Measurements from ENCODE around the gene ARSG.

The ARSG gene

DNA sequence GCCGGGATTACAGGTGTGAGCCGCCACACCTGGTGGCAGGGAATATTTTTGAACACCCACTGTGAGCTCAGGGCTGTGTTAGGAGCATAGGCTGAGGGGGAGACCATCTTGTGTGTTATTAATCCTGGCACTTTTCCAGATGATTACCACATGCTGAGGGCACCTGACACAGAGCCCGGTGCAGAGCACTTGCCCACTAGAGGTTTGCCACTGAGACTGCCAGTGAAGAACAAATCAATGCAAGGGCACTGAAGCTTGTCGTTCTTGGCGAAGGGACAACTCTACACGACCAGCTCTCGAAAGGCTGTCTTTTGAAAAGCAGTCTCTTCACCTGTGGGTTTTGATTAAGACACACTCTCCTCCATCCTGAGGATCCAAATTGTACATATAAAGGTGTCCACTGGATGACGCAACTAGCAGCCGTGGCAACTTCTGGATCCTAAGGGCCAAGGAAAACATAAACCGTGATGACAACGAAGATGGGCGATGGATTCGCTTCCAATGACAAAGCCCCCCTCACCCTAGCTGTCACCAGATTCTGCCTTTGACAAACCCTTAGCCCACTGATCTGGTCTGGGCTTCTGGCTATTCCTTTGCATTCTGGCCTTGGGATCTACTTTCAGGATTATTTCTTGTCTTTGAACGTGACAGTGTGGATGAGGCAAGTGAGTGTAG is 137.3 kb downstream of the ARSG start:
- DNase-seq (ENCODE audit: low read depth in 3 of 3) = no peak

DNA sequence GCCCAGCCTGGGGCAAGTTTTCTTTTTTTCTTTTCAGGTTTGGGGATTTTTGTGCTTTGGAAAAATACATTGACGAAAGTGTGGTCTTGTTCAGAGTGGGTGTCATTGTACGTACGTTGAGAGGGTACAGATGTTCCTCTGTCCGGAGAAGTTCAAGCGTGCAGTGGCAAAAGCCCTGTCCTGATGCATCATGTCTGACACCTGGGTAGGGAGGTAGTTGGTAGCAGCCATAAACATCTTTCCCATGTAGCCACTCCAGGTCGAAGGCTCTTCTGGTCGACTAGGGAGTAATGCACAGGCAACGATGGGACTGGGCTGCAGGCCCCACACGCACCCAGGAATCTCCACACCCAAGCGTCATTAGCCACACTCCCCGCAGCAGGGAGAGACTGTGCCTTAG is 138.6 kb downstream of the ARSG start:
- DNase-seq (ENCODE audit: low read depth in 3 of 3) = no peak

DNA sequence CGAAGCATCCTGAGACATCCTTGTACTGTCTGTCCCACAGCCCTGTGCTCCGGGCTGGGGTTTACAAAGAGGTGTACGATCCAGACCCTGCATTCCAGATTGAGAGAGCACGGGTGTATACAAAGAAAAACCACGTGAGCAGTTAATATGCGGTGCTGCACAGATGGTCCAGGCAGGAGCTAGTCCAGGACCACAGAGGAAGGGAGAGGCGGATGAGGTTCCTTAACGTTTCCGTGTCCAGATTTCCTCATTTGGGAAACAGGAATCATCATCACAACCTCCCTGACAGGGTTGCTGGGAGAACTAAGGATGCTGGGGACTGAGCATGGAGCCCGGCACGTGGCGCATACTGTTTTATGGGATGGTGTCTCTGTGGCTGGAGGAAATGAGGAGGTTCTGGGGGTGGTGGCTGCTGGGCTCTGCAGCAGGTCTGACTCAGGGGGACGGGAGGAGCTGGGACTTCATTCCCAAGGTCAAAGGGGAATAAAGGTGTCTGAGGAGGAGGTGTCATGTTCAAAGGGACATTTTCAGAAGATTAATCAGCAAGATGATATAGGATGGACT is 139.8 kb downstream of the ARSG start:
- DNase-seq (ENCODE audit: low read depth in 3 of 3) = no peak

- DNase-seq (ENCODE audit: low read depth in 3 of 3) = no peak
Observed at GRCh38 chr17:68431661-68432071, 140.4 kb downstream of the ARSG start.

- DNase-seq (ENCODE audit: low read depth in 3 of 3) = no peak
Observed at GRCh38 chr17:68432086-68432864, 141.0 kb downstream of the ARSG start.

- no peak for DNase-seq (ENCODE audit: low read depth in 3 of 3)
Observed at GRCh38 chr17:68433211-68433610, 141.9 kb downstream of the ARSG start.

GRCh38 chr17:68433911-68434508 is 142.7 kb downstream of the ARSG start:
- no peak for DNase-seq (ENCODE audit: low read depth in 3 of 3)

GRCh38 chr17:68435361-68435760 is 144.1 kb downstream of the ARSG start:
- DNase-seq (ENCODE audit: low read depth in 3 of 3) = no peak

GRCh38 chr17:68435876-68436842 is 144.9 kb downstream of the ARSG start:
- DNase-seq (ENCODE audit: low read depth in 3 of 3) = peak; percentile 72 to 77 (median 74)

DNA sequence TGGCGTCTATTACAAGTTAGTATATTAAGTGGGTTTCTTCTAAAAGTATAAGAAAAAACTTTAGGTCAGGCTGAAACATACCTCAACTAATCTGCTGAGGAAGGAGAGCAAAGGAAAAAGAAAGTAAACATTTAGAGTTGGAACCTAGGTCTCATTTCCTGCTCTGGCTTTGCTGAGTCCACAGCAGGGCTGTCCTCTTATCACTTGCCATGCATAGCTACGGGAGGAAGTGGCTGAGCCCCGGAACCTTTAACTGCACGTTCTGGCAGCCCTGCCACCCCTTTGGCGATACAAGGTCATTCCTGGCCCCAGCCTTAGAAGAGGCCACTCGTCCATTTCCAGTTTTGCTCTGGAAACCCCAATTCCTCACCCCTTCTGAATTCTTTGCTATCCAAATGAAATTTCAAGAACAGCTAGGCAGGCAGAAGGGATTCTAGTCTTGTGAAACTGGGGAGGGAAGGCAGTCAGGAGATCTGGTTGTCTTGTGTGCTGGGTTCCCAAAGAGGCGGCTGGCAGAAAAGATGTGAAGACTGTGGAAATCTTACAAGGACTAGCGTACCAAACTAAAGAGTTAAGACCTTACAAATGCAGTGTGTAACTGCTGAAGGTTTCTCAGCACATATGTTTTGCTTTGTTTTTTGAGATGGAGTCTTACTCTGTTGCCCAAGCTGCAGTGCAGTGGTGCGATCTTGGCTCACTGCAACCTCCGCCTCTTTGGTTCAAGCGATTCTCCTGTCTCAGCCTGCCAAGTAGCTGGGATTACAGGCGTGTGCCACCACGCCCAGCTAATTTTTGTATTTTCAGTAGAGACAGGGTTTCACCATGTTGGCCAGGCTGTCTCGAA is 146.9 kb downstream of the ARSG start:
- no peak for DNase-seq (ENCODE audit: low read depth in 3 of 3)

DNA sequence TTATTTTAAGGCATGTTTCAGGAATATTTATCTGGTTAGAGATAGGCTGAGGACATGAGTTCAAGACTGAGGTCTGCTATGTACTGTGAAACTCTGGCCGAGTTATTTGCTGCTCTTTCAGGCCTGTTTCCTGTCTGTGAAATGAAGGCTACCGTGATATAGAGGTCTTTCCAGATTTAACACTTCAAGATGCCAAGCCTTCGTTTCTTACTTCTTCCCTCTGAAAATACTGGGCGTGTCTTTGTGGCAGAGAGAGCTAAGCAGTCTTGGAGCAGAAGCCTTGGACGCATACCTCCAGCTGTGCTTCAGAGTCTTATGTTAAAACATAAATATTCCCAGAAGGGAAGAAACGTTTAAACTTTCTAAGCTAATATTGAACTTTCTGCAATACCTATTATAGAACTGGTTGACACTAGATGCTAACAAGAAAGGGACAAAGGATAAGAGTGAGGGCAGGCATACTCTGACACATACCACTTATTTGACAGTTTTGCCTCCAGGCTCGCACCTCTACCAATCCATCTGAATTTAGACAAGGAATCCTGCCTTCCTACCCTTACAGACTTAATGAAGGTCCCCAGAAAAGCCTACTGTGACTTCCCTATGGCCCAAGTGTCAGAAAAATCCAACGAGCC is 148.5 kb downstream of the ARSG start:
- no peak for DNase-seq (ENCODE audit: low read depth in 3 of 3)

GRCh38 chr17:68440526-68440925 is 149.2 kb downstream of the ARSG start:
- DNase-seq (ENCODE audit: low read depth in 3 of 3) = no peak

DNA sequence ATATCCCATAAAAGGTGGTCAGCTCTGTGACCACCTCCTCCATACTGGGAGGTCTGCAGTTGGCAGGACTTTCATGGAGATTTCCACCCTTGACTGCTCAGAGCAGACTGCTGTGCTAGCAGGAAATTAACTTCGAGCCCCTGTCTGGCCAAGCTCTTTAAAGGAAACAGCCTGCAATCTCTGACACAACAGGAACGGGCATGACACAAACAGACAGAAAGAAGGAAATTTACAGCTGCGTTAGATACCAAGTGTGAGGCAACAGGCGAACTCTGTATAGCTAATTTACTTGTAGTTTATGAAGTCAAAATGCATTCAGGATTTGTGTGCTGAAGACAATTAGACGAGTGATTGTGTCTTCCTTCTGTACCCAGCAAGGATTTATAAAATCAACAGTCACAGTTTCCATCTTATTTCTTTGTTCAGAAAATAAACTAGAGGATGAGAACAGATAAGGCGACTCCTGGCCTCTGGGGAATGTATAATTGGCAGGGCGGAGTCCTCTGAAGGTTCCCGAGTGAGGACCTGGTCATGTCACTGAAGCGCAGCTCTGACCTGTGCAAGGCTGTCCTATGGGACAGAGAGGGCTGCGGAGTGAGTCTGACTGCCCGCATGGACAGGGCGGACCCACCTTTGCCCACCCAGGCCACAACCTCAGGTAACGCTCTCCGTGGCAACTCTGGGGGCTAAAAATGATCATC is 149.9 kb downstream of the ARSG start:
- no peak for DNase-seq (ENCODE audit: low read depth in 3 of 3)

DNA sequence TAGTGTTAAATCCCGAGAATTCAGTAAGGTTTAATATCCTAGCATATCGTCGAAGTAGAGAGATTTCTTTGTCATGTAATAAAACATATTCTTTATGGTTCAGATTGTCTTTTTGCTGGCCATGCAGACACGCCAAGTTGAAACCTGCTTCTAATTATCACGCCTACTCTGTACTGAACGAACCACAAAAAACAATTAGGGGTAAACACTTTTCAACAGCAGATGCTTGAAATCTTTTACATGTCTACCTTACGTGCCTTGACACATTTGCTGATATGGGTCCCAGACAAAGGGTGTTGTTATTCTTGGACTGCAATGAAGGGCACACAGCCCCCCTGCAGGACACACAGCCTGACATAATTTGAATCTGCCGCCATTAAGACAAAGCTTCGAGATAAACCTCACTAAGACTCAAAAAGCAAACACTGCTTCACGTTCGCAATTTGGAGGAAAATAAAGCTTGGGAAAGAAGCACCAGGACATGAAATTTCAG is 152.7 kb downstream of the ARSG start:
- no peak for DNase-seq (ENCODE audit: low read depth in 3 of 3)

DNA sequence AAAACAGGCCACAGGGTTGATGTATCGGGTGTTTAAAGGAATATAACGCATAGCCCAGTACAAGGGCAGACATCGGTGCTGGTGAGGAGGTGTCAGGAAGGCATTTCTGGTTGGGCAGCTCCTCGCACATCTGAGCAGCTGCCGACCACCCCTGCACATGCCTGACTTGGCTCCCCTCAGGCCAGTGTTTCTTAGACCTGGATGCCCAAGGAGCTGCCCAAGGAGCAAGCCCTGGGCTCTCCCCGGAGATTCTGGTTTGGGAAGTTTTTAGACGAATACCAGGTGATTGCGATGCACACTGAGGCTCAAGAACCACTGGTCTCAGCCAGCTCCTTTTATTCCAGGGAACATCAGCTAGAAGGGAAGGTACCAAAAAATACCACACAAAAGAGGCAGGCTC is 154.4 kb downstream of the ARSG start:
- no peak for DNase-seq (ENCODE audit: low read depth in 3 of 3)

DNA sequence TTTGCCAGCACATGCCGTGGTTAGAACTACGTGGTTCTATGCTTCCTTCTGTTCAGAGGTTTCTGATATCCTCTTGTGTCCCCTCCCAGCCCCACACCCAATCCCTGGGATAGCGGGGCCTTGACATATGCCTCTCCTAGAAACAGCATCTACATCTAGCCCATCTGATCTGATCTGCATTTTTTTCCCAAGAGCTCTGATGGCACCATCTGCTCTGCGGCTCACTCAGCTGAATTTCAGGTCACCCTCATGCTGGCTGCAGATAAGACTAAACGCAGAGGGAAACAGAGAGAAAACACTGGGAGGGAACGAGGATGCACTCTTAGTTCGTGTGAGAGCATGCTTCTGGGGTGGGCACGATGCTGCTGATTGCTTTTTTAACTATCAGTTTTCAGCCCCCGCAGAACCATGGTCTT is 155.3 kb downstream of the ARSG start:
- no peak for DNase-seq (ENCODE audit: low read depth in 3 of 3)

DNA sequence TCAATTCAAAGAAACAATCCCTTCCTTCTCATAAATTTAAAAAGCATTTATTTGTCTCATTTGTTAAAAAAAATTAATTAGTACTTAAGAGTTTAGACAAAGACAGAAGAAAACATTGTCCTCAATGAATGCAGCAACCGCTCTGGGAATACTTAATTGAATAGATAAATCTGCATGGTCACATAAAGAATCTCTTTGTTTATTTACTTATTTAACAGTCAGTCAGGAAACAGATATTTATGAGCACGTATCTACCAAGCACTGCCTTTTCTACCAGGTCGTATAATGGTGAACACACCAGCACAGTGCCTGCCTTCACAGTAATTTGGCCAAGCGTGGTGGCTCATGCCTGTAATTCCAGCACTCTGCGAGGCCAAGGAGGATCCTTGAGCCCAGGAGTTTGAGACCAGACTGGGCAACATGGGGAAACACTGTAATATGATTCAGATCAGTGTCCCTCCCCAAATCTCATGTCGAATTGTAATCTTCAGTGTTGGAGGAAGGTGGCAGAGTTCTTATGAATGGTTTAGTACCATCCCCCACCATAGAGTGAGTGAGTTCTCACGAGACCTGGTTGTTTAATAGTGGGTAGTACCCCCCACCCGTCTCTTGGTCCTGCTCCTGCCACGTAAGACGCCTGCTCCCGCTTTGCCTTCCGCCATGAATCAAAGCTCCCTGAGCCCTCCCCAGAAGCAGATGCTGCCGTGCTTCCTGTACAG is 157.9 kb downstream of the ARSG start:
- DNase-seq (ENCODE audit: low read depth in 3 of 3) = no peak

DNA sequence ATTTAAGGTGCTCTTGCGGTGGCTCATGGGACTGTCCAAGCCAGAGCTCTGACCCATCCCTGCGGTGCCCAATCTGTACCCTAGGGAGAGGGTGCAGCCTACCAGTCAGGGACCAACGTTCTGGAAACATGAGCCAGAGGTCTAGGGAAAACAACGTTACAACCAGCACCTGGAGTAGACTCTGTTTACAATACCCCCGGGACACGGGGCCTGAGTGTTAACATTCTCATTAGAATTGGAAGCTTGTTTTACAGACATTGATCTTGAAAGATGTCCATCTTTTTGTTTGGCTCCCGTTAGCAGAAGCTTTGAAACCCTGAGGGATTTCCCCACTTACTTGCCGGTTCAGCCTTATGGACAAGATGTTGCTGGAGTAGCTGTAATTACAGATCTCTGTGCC is 159.1 kb downstream of the ARSG start:
- DNase-seq (ENCODE audit: low read depth in 3 of 3) = no peak

DNA sequence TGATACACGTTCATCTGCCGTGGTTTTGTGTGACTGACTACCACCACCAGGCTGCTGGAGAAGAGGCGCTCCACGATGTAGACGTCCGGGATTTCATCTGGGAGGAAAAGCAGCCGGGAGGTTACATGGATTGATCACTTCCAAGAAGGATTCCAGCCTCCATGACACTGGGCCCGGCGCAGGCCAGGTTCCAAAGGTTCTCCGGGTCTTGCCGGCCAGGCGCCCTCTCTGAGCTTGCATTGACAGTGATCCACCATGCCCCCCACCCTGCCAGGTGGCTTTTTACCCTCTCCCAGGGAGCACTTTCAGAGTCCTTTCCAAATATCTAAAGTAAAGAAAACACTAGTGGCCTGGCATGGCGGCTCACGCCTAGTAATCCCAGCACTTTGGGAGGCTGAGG is 159.5 kb downstream of the ARSG start:
- DNase-seq (ENCODE audit: low read depth in 3 of 3) = no peak

Measured in stimulated activated CD4-positive, alpha-beta T cell treated with anti-CD3 and anti-CD28 coated beads, TNF-alpha, amount 100 ng/mL, for 48 hours (primary cell).